ENCODE measurements around the gene OR52H1. TPM values are rescaled to one million over a fixed set of nuclear protein-coding genes. Genes with fewer than 3 reads are reported as not detected.

Gene OR52H1
- polyA plus RNA-seq, 2 of the 4 experiments (the other 2 are of a cell fraction) = not detected

- FAIRE-seq (no peak), DNase-seq (ENCODE audit: low read depth in 1 of 2, low spot score in 1 of 2) (no peak), ATAC-seq (no peak)
- Histone ChIP-seq H3K9me3 (no peaks in the 10 kb centered on the region), H3K4me3 (no peak overlapping the region), H3K4me1 (no peaks in the 10 kb centered on the region), H3K4me2 (no peak overlapping the region), H3K27ac (no peak overlapping the region)
- ChIA-PET CTCF (no interaction called here), POLR2A (no interaction called here)
- TF ChIP-seq SREBF2 (IDR thresholded peaks at IDR 0.05) (no peak), FOSB (CRISPR knock-in tag; IDR thresholded peaks at IDR 0.05) (no peak), ELK1 (IDR thresholded peaks at IDR 0.05; ENCODE audit: low read depth, low read length) (no peak), ZSCAN20 (CRISPR knock-in tag; IDR thresholded peaks at IDR 0.05) (no peak), KDM1A (IDR thresholded peaks at IDR 0.05; ENCODE audit: low read depth) (no peak)
- 0% methylated on average over 1 of the region's 1 CpG for WGBS (ENCODE audit: missing lambda C conversion rate)
Observed at GRCh38 chr11:5528495-5528894, 19.8 kb downstream of the OR52H1 start.

GRCh38 chr11:5527716-5528115 lies 20.6 kb downstream of the OR52H1 start:
- Histone ChIP-seq H3K9me3 (no peaks in the 10 kb centered on the region), H3K4me1 (no peaks in the 10 kb centered on the region), H3K27ac (no peak overlapping the region), H3K4me2 (no peak overlapping the region), H3K4me3 (no peak overlapping the region)
- DNase-seq (ENCODE audit: low read depth in 1 of 2, low spot score in 1 of 2) (no peak), ATAC-seq (no peak), FAIRE-seq (no peak)
- WGBS (ENCODE audit: missing lambda C conversion rate) = 3% methylated on average over 5 of the region's 5 CpGs
- ChIA-PET POLR2A (no interaction called here), CTCF (no interaction called here)
- TF ChIP-seq BCL3 (IDR thresholded peaks at IDR 0.05) = no peak
- TF ChIP-seq JUN (IDR thresholded peaks at IDR 0.05) = no peak
- no peak for TF ChIP-seq RNF2 (IDR thresholded peaks at IDR 0.05; ENCODE audit: borderline replicate concordance, low read depth)
- TF ChIP-seq PBX3 (IDR thresholded peaks at IDR 0.05) = no peak
- no peak for TF ChIP-seq MAX (IDR thresholded peaks at IDR 0.05)
- TF ChIP-seq ZC3H11A (IDR thresholded peaks at IDR 0.05) = no peak
- no peak for TF ChIP-seq CHD4 (IDR thresholded peaks at IDR 0.05; ENCODE audit: borderline replicate concordance)
- TF ChIP-seq POLR2A (IDR thresholded peaks at IDR 0.05; ENCODE audit: low read length) = no peak

- Histone ChIP-seq H3K4me2 (no peak overlapping the region), H3K9me3 (no peaks in the 10 kb centered on the region), H3K4me3 (no peak overlapping the region), H3K27ac (no peak overlapping the region), H3K4me1 (no peaks in the 10 kb centered on the region)
- POLR2A ChIA-PET = no interaction called here
- TF ChIP-seq MAFK (IDR thresholded peaks at IDR 0.05; ENCODE audit: partially characterized antibody) = no peak
- TF ChIP-seq CTCF (IDR thresholded peaks at IDR 0.05) = no peak
- no peak for TF ChIP-seq ELK1 (IDR thresholded peaks at IDR 0.05; ENCODE audit: low read depth, low read length)
- no peak for TF ChIP-seq KDM1A (IDR thresholded peaks at IDR 0.05; ENCODE audit: low read depth)
- TF ChIP-seq HEYL (CRISPR knock-in tag; IDR thresholded peaks at IDR 0.05) = no peak
- no peak for TF ChIP-seq TP53 (CRISPR knock-in tag; IDR thresholded peaks at IDR 0.05)
- TF ChIP-seq GATA3 (IDR thresholded peaks at IDR 0.05; ENCODE audit: borderline replicate concordance) = no peak
- no peak for TF ChIP-seq NPAS2 (CRISPR knock-in tag; IDR thresholded peaks at IDR 0.05; ENCODE audit: borderline replicate concordance)
- TF ChIP-seq MAZ (IDR thresholded peaks at IDR 0.05; ENCODE audit: borderline replicate concordance, low read depth, low read length) = no peak
- no peak for TF ChIP-seq FOSB (CRISPR knock-in tag; IDR thresholded peaks at IDR 0.05)
- TF ChIP-seq SREBF2 (IDR thresholded peaks at IDR 0.05) = no peak
- TF ChIP-seq RCOR1 (IDR thresholded peaks at IDR 0.05; ENCODE audit: low read depth, low read length) = no peak
- TF ChIP-seq TFCP2L1 (CRISPR knock-in tag; IDR thresholded peaks at IDR 0.05) = no peak
- TF ChIP-seq ZSCAN20 (CRISPR knock-in tag; IDR thresholded peaks at IDR 0.05) = no peak
- no peak for TF ChIP-seq PHF8 (IDR thresholded peaks at IDR 0.05; ENCODE audit: borderline replicate concordance, low read depth)
- no peak for TF ChIP-seq E2F6 (IDR thresholded peaks at IDR 0.05; ENCODE audit: borderline replicate concordance, low read depth)
- no peak for TF ChIP-seq KDM5A (IDR thresholded peaks at IDR 0.05)
- no peak for TF ChIP-seq ZNF302 (CRISPR knock-in tag; IDR thresholded peaks at IDR 0.05)
- WGBS (ENCODE audit: missing lambda C conversion rate) = 0% methylated on average over 3 of the region's 3 CpGs
- DNase-seq (ENCODE audit: low read depth in 1 of 2, low spot score in 1 of 2) (no peak), FAIRE-seq (no peak), ATAC-seq (no peak)
- CTCF ChIA-PET = interaction anchor here (1.1 kb wide), 2 partner anchors 49 to 283 kb away, joined by 3 read pairs; no protein-coding TSS in a partner anchor
Observed at GRCh38 chr11:5524756-5525155, 23.6 kb downstream of the OR52H1 start.
